ENCODE data around the gene VWA3A.
"Not testable (repeated sequence)": the region's sequence is repeated elsewhere in the genome, so short reads cannot be mapped to it uniquely, and the experiment has no call there.

VWA3A gene

DNA sequence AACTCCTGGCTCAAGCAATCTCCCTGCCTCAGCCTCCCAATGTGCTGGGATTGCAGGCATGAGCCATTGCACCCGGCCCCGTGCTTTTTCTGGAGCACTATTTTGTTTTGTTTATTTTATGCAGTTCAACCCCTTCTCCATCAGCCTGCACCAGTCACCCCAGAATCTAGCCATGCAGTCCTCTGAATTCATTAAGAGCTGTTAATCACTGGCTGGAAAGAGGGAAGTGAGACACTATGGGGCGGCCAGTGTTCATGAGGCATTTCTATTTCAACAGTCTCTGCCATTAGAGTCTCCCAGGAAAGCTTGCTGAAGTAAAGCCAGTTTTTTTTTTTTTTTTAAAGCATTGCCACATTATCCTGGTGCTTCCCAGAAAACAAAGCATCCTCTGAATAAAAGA is 1.7 kb downstream of the VWA3A start:
- DNase-seq (ENCODE audit: low read depth, low spot score) = no peak
- CTCF ChIA-PET = interaction anchor here (0.6 to 8.9 kb wide), 4 partner anchors 16 to 94 kb away, joined by 3 to 87 read pairs (median 4); no protein-coding TSS in a partner anchor
- POLR2A ChIA-PET = no interaction called here
- H3K4me3 ChIP-seq (ENCODE audit: low read depth, low read length) = no peak overlapping the region
- TF ChIP-seq, protein P1, sequence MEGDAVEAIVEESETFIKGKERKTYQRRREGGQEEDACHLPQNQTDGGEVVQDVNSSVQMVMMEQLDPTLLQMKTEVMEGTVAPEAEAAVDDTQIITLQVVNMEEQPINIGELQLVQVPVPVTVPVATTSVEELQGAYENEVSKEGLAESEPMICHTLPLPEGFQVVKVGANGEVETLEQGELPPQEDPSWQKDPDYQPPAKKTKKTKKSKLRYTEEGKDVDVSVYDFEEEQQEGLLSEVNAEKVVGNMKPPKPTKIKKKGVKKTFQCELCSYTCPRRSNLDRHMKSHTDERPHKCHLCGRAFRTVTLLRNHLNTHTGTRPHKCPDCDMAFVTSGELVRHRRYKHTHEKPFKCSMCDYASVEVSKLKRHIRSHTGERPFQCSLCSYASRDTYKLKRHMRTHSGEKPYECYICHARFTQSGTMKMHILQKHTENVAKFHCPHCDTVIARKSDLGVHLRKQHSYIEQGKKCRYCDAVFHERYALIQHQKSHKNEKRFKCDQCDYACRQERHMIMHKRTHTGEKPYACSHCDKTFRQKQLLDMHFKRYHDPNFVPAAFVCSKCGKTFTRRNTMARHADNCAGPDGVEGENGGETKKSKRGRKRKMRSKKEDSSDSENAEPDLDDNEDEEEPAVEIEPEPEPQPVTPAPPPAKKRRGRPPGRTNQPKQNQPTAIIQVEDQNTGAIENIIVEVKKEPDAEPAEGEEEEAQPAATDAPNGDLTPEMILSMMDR (IDR thresholded peaks at IDR 0.05; ENCODE audit: insufficient read depth, low read length, missing control alignments) = no peak

DNA sequence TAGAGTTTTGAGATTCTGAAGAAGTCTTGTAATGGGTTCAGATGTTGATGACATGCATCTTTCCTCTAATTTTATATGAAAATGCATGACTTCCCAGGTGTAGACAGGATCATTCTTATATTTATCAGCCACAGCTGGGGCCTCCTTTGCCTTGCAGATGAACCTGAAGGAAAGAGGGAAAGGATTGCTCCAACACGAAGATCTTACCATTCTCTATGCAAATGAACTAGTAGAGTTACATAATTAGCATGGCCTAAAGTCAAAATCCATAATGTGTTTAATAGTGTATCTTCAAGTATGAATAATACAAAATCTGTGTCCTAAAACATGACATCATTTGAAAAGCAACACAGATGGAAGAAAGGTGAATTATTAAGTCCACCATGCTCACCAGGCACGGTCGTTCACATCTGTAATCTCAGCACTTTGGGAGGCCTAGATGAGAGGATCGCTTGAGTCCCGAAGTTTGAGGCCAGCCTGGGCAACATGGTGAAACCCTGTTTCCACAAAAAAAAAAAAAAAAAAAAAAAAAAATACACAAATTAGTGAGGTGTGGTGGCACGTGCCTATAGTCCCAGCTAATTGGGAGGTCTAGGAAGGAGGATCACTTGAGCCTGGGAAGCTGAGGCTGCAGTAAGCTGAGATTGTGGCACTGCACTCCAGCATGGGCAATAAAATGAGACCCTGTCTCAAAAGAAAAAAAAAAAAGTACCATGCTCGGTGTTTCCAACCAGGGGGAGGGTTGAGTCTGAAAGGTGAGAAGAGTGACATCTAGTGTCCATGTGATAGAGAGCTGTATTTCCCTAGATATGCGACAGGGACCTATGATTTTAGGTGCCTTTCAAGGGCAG is 6.3 kb downstream of the VWA3A start:
- ChIA-PET POLR2A (interaction anchor here (0.7 to 1.0 kb wide), 3 partner anchors 90 to 124 kb away, joined by 3 to 4 read pairs (median 3); no protein-coding TSS in a partner anchor), CTCF (interaction anchor here (0.7 to 7.0 kb wide), 31 partner anchors 9 to 149 kb away, joined by 3 to 110 read pairs (median 5); partner anchors contain the start of genes MOSMO and PDZD9)
- TF ChIP-seq, protein P1 (IDR thresholded peaks at IDR 0.05; ENCODE audit: insufficient read depth, low read length, missing control alignments) = peak; percentile 57
- no peak overlapping the region for H3K4me3 ChIP-seq (ENCODE audit: low read depth, low read length)
- DNase-seq (ENCODE audit: low read depth, low spot score) = no peak

DNA sequence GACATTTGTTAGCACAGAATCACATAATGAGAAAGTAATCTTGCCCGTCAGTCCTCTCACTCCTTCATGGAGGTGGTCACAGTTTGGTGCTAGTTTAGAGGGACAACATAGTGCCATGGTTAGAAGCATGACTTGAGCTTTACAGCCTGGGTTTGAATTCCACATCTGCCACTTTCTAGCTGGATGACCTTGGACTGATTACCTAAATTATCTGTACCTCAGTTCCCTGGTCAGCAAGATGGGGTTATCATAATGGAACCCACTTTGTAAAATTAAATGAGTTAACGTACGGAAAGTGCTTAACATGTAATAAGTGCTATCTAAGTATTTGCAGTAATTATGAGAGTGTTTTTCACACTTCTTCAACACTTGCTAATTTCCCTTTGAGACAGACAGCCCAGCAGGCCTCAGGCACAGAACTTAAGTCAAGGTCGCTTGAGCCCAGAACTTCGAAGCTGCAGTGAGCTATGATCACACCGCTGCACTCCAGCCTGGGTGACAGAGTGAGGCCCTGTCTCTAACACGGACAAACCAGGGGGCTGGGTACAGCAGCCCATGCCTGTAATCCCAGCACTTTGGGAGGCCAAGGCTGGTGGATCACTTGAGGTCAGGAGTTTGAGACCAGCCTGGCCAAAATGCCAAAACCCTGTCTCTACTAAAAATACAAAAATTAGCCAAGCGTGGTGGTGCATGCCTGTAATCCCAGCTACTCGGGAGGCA is 7.1 kb downstream of the VWA3A start:
- ChIA-PET CTCF (interaction anchor here (0.7 to 7.0 kb wide), 31 partner anchors 8 to 155 kb away, joined by 3 to 110 read pairs (median 5); partner anchors contain the start of genes MOSMO and PDZD9), POLR2A (interaction anchor here (0.7 to 1.0 kb wide), 3 partner anchors 89 to 125 kb away, joined by 3 to 4 read pairs (median 3); no protein-coding TSS in a partner anchor)
- no peak overlapping the region for H3K4me3 ChIP-seq (ENCODE audit: low read depth, low read length)
- DNase-seq (ENCODE audit: low read depth, low spot score) = no peak
- TF ChIP-seq, protein P1 (IDR thresholded peaks at IDR 0.05; ENCODE audit: insufficient read depth, low read length, missing control alignments) = no peak

DNA sequence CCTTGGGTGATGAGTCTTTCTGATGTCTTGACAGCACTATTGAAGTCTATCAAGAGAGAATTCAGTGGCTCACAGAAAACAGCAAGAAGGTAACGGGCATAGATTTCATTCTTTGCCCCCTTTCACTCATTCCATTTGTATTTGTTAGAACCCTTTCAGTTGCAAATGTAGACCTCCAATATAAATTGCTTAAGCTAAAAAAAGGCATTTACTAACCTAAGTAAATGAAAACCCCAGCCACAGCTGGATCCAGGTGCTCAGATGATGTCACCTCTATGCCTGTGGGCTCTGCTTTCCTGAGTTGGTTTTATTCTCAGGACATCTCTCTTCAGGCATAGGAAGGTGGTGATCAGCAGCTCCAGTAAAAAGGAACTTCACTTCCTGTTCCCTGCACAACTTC is 11.1 kb downstream of the VWA3A start:
- POLR2A ChIA-PET = no interaction called here
- TF ChIP-seq, protein P1 (IDR thresholded peaks at IDR 0.05; ENCODE audit: insufficient read depth, low read length, missing control alignments) = no peak
- DNase-seq (ENCODE audit: low read depth, low spot score) = no peak
- CTCF ChIA-PET = interaction anchor here (1.2 to 7.0 kb wide), 2 partner anchors 25 to 104 kb away, joined by 5 to 110 read pairs; partner anchors contain the start of gene PDZD9
- no peak overlapping the region for H3K4me3 ChIP-seq (ENCODE audit: low read depth, low read length)

DNA sequence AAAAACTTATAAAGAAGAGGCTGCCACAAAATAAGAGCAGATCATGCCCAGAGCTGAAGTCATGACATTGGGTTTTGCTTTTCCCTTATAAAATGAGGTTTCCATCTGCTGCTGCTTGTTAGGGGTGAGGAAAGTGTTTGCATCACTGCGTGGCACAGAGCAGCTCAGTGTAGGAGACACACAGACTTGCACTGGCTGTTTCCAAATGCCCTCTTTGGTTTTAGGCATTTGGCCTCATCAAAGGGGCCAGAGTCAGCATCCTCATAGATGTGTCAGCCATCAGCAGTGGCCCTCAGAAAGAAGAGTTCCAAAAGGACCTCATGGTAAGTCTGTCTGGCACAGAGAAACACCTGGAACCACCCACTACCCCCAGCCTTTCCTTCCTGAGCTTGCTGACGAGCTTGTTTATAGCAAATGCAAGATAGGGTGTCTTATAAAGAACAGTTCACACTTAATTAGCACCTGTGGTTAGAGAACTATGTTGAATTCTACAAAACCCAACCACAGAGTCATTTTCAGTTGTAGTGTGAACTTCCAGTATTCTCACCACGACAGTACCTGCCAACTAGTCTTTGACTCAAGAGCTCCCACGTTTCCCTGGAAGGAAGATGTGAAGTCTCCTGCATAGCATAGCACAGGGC is 17.0 kb downstream of the VWA3A start:
- TF ChIP-seq, protein P1 (IDR thresholded peaks at IDR 0.05; ENCODE audit: insufficient read depth, low read length, missing control alignments) = no peak
- ChIA-PET POLR2A (no interaction called here), CTCF (interaction anchor here (0.8 to 2.1 kb wide), 5 partner anchors 10 to 109 kb away, joined by 3 to 18 read pairs (median 3); no protein-coding TSS in a partner anchor)
- no peak for DNase-seq (ENCODE audit: low read depth, low spot score)
- H3K4me3 ChIP-seq (ENCODE audit: low read depth, low read length) = no peak overlapping the region

DNA sequence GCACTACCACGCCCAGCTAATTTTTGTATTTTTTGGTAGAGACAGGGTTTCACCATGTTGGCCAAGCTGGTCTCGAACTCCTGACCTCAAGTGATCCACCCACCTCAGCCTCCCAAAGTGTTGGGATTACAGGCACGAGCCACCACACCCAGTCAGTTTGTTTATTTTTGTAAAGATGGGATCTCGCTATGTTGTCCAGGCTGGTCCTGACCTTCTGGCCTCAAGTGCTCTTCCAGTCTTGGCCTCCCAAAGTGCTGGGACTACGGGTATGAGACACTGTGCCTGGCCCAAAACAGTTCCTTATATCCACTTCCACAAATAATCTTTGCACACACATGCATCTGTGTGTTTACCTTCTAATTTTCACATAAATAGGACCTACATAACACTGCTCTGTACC is 19.3 kb downstream of the VWA3A start:
- H3K4me3 ChIP-seq (ENCODE audit: low read depth, low read length); DNase-seq (ENCODE audit: low read depth, low spot score); POLR2A ChIA-PET: not testable (repeated sequence)
- CTCF ChIA-PET = interaction anchor here (1.0 to 1.4 kb wide), 2 partner anchors 13 to 34 kb away, joined by 3 to 4 read pairs; no protein-coding TSS in a partner anchor

All from AG04449 (cell line).